Measurements from ENCODE around the gene USH1G.

The USH1G gene

DNA sequence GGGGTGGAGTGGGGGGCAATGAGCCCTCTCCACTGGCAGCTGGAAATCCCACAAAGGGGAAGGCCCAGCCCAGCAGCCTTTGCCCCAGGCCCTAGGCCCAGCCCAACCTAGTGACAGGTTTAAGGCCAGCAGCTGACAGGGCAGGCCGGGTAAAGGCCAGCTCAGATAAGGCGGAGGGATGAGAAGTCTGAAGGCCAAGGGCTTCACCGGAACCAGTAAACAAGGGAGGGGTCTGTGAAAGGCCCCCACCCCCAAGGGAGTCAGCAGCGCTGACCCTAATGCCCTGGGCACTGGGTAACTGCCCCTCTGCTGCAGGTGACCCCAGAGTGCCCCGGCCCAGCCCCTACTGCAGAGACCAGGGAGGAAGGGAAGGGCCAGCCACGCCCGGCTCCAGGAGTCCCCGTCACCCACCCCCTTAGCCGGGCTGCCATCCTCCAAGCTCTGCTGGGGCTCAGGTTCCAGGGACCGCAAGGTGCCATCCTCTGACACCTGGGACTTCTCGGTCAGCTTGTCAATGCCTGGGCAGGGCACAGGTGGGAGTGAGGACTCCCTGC is 30.2 kb upstream of the USH1G start:
- DNase-seq, result no peak

DNA sequence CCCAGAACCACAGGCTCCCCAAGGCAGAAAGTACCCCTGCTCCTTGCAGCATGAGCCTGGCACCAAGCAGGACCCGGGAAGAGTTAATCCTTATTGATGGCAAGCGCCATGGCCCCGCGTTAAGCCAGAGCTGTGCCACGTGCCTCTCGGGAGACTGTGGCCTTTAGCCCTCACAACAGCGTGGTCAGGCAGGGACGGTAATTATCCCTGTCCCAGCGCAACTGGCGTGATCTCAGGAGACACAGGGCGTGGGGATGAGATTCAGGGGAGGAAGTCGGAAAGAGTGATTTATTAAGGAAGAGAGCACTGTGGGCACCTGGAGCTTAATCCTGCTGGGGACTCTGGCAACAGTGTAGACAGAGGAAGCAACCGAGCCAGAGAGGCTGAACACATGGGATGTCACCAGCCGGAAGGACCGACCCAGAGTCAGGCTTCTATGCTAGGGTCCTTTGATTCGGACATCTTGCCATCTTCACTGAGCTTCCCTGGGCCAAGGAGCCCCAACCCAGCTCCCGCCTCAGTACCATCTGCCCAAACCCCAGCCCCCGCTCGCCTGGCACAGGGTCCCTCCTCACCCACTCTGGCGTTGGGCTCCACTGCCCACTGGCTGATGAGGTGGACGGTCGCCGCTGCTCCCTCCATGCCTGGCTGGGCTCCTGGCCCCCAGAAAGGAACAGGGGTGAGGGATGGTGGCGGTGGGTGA is 29.5 kb upstream of the USH1G start:
- DNase-seq, result no peak

DNA sequence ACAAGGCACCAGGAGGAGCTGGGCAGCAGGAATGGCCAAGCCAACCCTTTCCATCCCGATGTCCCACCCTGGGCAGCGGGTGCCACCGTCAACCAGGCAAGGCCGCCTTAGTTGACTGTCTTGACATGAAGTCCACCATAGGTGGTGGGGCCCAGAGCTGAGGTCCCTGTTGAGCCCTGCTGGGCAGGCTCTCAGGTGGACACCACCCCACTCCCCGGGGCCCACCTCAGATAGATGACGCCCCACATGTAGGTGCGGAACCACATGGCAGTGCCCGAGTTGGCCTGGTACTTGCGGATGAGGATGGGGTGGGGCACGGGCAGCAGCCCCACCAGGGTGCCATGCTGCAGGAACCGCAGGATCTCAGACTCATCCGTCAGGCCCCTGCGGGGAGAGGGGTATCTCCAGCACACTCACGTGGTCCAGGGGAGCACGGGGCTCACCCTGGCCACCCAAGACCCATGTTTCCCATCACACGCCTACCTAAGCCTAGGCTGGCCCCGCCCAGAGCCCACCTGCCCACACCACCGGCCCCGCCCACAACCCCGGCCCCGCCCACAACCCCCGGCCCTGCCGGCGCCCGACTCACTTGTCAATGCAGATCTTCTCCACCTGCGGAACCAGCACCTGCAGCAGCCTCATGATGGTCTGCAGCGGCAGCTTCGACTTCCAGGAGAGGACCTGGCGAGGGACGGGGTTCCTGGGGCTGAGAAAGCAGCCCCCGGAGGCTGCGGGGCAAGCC is 28.8 kb upstream of the USH1G start:
- no peak for DNase-seq

DNA sequence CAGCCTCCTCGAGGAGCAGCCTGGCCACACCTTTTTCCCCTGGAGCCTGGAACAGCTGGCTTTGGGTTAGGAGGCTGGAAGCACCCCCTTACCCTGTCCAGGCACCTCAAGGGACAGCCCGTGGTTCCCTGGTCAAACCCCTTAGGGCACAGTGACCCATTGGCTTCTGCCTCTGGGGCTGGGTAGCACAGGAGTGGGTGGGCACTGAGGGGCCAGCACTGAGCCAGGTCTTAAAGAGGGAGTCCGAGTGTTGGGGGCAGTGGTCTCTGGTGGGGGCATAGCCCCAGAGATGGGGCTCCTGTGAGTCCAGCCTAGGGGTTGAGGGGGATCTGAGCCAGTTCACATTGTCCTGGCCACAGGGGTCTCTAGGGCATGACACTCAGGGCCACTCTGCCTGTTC is 28.0 kb upstream of the USH1G start:
- DNase-seq, result no peak

DNA sequence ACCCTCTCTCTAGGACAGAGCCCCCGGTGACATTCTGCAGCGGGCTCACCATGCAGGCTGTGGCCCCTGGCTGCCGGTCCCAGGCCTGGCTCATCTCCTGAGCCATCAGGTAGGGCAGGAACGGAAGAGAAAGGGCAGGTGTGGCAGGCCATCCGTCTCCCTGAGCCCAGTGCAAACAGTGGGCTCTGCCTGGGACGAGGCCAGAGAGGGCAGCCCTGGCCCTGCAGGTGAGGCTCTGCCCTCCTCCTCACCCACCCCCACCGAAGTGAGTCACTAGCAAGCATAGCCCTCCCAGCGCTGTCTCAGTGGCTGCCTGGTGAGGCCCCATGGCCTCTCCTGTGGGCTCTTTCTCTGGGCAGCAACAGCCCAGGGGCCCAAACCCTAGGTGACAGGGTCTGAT is 27.2 kb upstream of the USH1G start:
- DNase-seq, result no peak

DNA sequence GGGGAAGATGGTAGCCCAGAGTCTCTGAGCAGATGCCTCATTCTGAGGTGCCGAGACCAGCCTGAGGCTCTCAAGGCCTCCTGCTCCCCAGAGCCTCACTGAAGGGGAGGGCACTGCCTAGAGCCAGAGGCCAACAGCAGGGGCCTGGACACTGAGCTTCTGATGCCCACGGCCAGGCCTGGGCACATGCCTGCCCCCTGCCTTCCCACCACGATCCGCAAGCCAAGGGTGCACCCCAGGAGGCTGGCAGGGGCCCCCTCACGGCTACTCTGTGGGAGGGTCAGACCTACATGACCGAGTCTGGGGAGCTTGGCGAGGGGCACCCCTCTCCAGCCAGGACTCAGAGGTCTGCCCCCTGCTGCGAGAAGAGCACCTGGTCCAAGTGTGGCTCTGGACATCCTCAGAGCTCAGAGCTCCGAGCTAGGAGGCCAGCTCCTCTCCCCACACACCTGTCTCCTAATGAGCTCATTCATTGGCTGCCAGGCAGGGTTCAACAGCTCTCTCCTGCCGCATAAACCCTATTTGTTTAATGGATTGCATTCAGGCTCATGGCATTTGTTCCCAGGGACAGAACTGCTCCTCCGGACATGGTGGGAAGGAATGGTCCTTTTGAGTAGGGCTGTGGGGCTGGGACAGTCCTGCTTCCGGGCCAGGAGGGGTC is 26.5 kb upstream of the USH1G start:
- no peak for DNase-seq

DNA sequence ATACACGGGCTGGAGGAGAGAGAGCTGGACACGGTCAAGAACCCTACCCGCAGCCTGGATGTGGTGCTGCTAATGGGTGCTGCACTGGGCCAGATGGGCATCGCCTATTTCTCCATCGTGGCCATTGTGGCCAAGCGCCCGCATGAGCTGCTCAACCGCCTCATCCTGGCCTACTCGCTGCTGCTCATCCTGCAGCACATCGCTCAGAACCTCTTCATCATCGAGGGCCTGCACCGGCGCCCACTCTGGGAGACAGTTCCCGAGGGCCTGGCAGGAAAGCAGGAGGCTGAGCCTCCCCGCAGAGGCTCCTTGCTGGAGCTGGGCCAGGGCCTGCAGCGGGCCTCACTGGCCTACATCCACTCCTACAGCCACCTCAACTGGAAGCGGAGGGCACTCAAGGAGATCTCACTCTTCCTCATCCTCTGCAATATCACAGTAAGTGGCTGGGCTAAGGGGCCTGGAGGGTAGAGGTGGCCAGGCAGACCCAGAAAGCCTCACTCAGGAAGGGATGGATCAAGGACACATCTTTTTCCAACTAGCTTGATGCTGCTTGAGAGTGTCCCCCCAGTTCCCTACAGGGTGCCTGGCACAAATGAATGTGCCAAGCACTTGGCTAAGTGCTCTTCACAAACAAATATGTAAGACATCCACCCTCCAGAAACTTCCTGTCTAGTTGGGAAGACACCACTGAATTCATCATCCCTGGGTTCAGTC is 24.1 kb upstream of the USH1G start:
- DNase-seq, result no peak

DNA sequence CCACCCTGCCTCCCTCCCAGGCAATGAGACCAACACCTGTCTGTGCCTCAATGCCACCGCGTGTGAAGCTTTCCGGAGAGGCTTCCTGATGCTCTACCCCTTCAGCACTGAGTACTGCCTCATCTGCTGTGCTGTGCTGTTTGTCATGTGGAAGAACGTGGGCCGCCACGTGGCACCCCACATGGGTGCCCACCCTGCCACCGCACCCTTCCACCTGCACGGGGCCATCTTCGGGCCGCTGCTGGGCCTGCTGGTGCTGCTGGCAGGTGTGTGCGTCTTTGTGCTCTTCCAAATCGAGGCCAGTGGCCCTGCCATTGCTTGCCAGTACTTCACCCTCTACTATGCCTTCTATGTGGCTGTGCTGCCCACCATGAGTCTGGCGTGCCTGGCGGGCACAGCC is 23.6 kb upstream of the USH1G start:
- no peak for DNase-seq

DNA sequence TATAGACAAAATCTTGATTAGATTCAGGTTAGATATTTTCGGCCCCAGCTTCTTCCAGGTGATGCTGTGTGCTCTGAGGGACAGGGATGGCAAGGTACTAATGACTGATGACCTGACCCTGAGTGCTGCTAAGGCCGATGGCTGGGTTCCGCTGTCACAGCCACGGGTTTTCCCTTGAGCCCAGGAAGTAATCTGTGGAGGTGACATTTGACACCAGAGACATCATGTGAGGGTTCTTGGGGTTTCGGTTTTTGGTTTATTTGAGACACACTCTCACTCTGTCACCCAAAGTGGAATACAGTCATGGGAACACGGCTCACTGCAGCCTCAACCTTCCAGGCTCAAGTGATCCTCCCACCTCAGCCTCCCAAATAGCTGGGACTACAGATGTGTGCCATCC is 22.5 kb upstream of the USH1G start:
- DNase-seq, result no peak

DNA sequence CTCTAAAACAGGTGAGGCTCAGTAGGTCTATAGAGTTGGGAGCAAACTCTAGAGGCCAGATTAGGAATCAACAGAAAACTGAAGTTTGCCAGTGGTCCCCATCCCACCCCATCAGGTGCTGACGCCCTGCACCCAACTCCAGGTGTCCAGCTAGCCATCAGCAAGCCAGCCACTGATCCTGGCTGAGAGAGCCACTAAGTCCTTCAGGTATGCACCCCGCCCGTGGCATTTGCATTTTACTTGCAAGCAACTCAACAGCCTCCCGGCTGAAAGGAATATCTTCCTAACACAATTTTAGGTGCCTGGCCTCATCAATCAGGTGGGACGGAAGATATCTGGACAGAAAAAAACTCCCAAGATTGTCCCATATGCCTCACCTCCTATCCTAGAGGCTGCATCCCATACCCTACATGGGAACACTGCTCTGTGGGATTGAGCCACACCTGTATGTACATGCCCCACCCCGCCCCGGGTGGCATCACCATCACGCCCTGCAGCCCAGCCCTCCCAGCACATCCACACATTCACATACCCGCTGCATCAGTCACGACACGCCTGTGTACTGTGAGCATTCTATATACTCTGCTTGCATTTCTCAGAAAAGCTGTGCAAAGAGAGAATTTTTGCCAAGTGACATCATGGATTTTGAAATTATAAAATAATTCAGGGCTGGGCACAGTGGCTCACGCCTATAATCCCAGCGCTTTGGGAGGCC is 20.9 kb upstream of the USH1G start:
- DNase-seq, result no peak

DNA sequence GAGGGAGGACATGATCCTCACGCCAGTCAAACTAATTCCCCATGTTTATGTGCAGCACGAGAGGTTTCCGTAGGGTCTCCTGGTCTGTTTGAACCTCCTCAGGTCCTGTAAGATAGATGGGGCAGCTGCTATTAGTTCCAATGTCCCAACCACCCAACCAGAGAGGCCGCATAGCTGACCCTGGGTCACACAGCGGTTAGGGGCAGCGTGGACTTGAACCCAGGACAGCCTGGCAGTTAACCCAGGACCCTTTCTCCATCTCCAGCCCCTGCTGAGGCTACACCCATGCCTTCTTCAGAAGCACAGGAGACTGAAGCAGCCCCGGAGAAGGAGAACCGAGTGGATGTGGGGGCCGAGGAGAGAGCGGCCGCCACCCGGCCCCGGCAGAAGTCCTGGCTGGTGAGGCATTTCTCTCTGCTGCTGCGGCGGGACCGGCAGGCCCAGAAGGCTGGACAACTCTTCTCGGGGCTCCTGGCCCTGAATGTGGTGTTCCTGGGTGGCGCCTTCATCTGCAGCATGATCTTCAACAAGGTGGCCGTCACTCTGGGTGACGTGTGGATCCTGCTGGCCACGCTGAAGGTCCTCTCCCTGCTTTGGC is 18.2 kb upstream of the USH1G start:
- no peak for DNase-seq

DNA sequence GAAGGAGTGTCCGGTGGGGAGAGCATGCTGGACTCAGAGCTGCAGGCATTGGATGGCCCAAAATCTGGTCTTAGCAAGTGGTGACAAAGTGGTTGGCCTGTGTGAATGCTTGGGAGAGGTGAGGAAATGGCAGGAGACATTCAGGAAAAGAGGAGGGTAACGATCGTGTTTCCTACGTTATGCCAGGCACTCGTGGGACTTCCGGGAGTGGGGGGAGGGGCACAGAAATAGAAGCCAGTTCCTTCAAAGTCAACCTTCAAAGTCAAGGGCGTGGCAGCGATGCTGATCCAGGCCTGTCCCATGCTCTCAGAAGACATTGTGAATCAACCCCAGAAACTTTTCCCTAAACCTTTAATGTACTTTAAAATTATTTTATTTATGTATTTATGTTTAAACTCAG is 16.5 kb upstream of the USH1G start:
- DNase-seq, result no peak

DNA sequence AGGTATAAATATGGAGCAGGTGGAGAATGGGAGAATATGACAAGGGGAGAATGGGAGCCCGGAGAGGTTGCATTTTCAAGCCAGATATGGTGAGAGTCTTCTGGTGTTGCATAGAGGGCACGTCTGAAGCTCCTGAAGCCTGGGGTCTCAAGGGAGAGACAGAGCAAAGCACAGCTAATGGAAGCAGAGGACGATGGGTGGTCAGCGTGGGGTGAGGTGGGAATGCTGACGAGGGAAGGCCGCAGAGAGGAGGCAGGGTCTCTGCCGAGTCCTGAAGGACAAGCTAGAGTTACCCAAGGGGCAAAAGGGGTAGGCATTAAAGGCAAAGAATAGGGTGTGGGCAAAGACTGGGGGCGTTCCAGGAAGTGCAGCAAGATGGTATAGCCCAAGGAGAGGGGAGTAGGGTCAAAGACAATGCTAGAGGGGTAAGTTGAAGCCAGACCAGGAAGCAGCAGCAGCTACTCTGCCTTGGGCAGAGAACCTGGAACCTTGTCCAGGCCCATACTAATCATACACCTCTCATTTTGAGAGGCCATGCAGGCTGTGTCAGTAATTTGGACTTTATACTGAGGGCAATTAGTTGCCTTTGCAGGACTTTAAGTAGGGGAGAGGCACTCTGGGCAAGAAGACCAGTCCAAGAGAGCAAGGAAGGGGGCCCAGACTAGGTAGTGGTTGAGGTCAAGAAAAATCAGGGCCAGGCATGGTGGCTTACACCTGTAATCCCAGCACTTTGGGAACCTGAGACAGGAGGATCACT is 15.3 kb upstream of the USH1G start:
- DNase-seq, result no peak

DNA sequence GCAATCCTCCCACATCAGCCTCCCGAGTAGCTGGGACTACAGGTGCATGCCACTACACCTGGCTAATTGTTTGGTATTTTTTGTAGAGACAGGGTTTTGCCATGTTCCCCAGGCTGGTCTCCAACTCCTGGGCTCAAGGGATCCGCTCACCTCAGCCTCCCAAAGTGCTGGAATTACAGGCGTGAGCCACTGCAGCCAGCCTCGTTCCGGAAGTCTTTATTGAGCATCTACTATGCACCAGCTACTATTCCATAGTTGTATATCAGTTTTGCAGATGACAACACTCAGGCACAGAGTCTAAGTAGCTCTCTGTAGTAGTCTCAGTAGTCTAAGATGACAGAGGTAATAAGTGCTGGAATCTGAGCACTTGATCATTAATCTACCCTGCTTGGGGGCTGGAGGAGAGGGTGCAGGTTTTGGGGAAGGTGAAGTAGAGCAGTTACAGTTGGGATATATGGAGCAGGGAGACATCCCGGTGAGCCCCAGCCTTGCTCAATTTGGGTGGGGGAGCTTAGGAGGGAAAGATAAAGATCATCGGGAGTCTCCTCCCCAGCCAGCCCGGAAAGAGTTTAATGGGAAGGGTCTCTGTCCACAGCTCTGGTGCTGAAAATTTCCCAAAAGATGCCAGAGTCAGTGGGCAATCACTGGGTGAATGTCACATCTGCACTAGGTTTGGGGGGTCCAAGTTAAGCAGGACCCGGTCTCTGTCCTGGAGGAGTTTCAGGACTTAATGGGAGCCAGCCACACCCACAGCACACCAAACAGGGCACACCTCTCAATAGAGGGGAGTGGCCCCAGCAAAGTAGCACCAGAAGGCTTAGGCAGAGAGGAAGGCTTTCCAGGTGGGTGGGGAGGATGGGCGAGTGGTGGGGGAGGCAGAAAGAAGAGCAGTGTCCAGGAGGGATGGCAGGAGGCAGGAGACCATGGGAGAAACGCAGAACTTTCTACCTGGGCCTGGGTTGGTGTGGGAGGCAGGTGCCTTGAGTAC is 14.3 kb upstream of the USH1G start:
- no peak for DNase-seq

DNA sequence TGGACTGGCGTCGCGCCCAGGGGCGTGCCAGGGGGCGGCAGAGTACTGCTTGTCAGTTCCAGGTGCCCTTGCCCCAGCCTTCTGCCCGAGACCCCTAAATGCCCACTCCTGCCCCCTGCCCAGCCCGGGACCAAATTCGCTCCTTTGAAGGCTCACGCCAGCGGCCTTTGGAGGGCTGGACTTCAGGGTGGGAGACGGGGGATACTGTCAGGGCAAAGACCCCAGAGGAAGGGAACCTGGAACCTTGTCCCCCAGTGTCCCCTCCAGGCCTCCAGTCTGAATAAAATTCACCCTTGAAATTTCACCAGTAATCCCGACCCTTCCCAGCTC is 13.4 kb upstream of the USH1G start:
- no peak for DNase-seq

DNA sequence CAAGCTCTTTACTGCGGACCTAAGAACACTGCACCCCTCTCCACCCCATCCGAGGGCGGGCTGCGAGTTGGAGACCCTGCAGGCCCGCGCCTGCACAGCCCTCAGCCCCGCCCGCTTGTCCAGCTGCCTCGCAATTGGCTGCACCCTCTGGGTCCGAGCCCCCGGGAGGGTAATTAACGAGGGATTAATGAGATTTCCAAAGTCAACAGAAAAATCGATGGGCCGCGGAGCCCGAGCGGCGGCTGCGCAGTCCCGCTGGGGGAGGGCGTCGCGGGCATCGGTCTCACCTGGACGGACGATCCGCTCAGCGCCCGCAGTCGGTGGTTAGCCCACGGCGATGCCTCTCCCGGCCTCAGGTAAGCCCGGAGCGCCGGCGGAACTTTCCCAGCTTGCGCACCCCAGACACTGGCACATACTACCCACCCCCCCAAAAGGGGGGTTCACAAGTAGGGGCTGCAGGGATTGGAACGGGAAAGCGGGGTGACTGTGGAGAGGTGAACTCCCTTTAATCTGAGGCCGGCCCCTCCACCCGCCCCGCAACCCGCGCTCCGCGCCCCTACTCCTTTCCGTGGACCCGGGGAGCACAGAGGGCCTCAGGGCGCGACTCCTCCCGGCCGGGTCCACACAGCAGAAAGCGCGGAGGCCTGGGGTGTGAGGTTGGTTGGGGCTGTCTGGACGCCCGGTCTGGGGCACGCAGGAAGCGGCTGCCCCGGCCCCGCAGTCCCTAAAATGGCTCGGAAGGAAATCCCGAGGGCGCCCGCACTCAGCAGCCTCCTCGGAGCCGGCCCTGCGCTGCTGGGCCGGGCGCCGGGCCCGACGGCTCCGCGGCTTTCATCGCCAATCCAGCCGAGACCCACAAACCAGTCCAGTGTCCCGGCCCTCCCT is 12.8 kb upstream of the USH1G start, which contains the start of gene OTOP3:
TSS of gene OTOP3 (plus strand) at position 314 of the 885 bp plus-strand sequence. CDS start at position 338, 24 bp downstream.
- DNase-seq, result no peak

DNA sequence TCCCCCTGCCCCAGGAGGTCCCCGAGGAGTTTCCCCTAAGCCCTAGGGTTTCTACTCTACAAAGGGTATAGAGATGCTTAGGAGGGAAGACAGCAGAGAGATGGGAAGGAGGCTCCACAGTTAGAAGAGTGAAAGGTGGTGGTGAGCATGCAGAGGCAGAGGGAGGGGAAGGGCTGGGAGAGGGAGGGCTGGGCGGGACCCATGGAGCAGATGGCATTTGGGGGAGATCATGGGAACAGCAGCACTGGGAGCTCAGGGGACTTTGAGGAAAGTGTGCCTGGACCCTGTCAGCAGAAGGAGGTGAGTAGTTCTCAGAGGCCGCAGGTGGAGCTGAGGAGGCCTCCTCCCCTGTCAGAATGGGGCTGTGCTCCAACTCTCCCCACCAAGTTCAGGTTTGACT is 12.0 kb upstream of the USH1G start:
- DNase-seq, result no peak

DNA sequence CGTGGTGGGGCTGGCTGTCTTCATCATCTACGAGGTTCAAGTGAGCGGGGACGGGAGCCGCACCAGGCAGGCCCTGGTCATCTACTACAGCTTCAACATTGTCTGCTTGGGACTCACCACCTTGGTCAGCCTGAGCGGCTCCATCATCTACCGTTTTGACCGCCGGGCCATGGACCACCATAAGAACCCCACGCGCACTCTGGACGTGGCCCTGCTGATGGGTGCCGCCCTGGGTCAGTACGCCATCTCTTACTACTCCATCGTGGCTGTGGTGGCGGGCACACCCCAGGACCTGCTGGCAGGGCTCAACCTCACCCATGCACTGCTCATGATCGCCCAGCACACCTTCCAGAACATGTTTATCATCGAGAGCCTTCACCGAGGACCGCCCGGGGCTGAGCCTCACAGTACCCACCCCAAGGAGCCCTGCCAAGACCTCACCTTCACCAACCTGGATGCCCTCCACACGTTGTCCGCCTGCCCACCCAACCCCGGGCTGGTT is 7.5 kb upstream of the USH1G start:
- no peak for DNase-seq

DNA sequence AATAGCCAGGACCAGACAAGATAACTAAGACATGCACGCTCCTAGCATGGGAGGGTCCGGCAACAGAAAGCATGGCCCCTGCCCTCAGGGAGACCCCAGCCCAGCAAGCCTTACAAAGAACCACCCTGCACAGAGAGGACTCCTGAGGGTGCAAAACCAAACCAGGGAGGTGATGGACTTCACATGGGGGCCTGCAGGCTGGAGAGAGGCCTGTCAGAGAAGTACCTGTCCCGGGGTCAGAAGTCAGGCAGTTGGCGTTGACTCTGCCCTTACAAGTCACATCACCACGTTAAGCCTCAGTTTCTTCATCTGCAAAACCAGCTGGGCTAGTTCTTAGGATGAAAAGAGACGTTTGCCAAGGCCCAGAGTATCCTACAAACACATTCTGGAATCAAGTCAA is 5.7 kb upstream of the USH1G start:
- DNase-seq, result no peak

Data from cortex of kidney (tissue), 1 donor.